Heart left ventricle (tissue), 13 donors: ENCODE measurements around the gene CES2.

Experiments
- CTCF ChIP-seq, 12 donors: fragments of 200-600 bp; sonication (generic) in 4 of 12; IDR thresholded peaks; one replicate each; pipeline versions ENCODE4 v1.5.0 to v1.8.0; 2018 to 2022; ENCODE audit warnings: antibody characterized with exemption in 12 of 12, mild to moderate bottlenecking in 5 of 12
- POLR2A ChIP-seq, 2 donors: fragments of 450-650 bp; IDR thresholded peaks; one replicate each; pipeline ENCODE4 v1.6.1; 2017; ENCODE audit warnings: antibody characterized with exemption in 2 of 2, mild to moderate bottlenecking in 2 of 2, moderate library complexity in 2 of 2
- donor health status: ischemic (EF 13 %, LVEDD 7.1; RV severe dilation, severe dysfunction).
- donor health status: DM: no; HTN: yes; CAD: no.
- donor health status: DM: no; HTN: no; CAD: no.
- donor health status: ischemic (EF 25% LVEDD 6.9; RV normal size, moderate dysfunction).
- donor health status: ischemic (EF 25% LVEDD 5.7; RV mildly dilated, moderate dysfunction).
- donor health status: ischemic (EF 35%, LVEDD 5.7; RV mildly dilated, moderate dysfunction).
- donor health status: nonischemic (EF 11% LVEDD 7.7; RV severe dilation, severe dysfunction).
- donor health status: DM: yes; HTN: yes; CAD: no.
- donor health status: PGD.
- donor health status: ischemic (EF 29% LVEDD 5.4; RV normal size, mild dysfunction).
- donor health status: nonischemic (EF 23%, LVEDD 6.1; RV moderate dilation, normal function).

- TF ChIP-seq CTCF (IDR thresholded peaks at IDR 0.05) (no peak), POLR2A (IDR thresholded peaks at IDR 0.05) (no peak)
Measured at GRCh38 chr16:66932076-66932475, 3.2 kb upstream of the CES2 start.
